T1000 (cell line): Measurements from ENCODE around the gene URB1.
"Not testable (repeated sequence)": the region's sequence is repeated elsewhere in the genome, so short reads cannot be mapped to it uniquely, and the experiment has no call there.

ENCODE experiments used
- DNase-seq: peaks from one replicate; lab custom pipeline; 2025; ENCODE audit warnings: mixed read lengths; lab: John Stamatoyannopoulos, UW

The URB1 gene

GRCh38 chr21:32377506-32377905 is 15.3 kb downstream of the URB1 start:
- no peak for DNase-seq

GRCh38 chr21:32372755-32373154 is 20.1 kb downstream of the URB1 start:
- DNase-seq = no peak

GRCh38 chr21:32371913-32372314 is 20.9 kb downstream of the URB1 start:
- DNase-seq = no peak

GRCh38 chr21:32370998-32371766 is 21.6 kb downstream of the URB1 start:
- DNase-seq = no peak

- DNase-seq = not testable (repeated sequence)
Measured at GRCh38 chr21:32368961-32369360, 23.9 kb downstream of the URB1 start.

- no peak for DNase-seq
Measured at GRCh38 chr21:32368386-32368785, 24.4 kb downstream of the URB1 start.

- DNase-seq = no peak
Measured at GRCh38 chr21:32367158-32367557, 25.7 kb downstream of the URB1 start.

- DNase-seq = no peak
Measured at GRCh38 chr21:32366191-32366590, 26.6 kb downstream of the URB1 start.

GRCh38 chr21:32364796-32365195 is 28.0 kb downstream of the URB1 start:
- no peak for DNase-seq

GRCh38 chr21:32364387-32364786 is 28.4 kb downstream of the URB1 start:
- DNase-seq = no peak

- no peak for DNase-seq
Measured at GRCh38 chr21:32360401-32360975, 32.3 kb downstream of the URB1 start.

- no peak for DNase-seq
Measured at GRCh38 chr21:32359719-32360260, 33.0 kb downstream of the URB1 start.

- no peak for DNase-seq
Measured at GRCh38 chr21:32356874-32357395, 35.9 kb downstream of the URB1 start.

GRCh38 chr21:32353002-32353711 is 39.7 kb downstream of the URB1 start:
- DNase-seq = no peak

- no peak for DNase-seq
Measured at GRCh38 chr21:32352526-32352925, 40.3 kb downstream of the URB1 start.

- no peak for DNase-seq
Measured at GRCh38 chr21:32351428-32351827, 41.4 kb downstream of the URB1 start.

GRCh38 chr21:32350981-32351380 is 41.8 kb downstream of the URB1 start:
- DNase-seq = no peak

GRCh38 chr21:32350211-32350980 is 42.4 kb downstream of the URB1 start:
- DNase-seq = no peak

GRCh38 chr21:32349333-32349944 is 43.4 kb downstream of the URB1 start:
- no peak for DNase-seq

- DNase-seq = no peak
Measured at GRCh38 chr21:32348604-32349332, 44.0 kb downstream of the URB1 start.

- no peak for DNase-seq
Measured at GRCh38 chr21:32347977-32348376, 44.8 kb downstream of the URB1 start.
